Uterus (tissue), 2 donors: Measurements from ENCODE around the gene BNC1.

ENCODE experiments used
- CTCF ChIP-seq, 4 experiments: fragments of 200-600 bp in 2 of 4; fragments of 450-650 bp in 2 of 4; sonication (generic) in 2 of 4; IDR thresholded peaks; one replicate each; pipeline ENCODE4 v1.5.1; 2016 to 2019; ENCODE audit warnings: antibody characterized with exemption in 4 of 4, mild to moderate bottlenecking in 2 of 4, moderate library complexity in 1 of 4
- POLR2A ChIP-seq, 2 donors: fragments of 450-650 bp; IDR thresholded peaks; one replicate each; pipeline ENCODE4 v1.6.1; 2016; ENCODE audit warnings: antibody characterized with exemption in 2 of 2, mild to moderate bottlenecking in 1 of 2, moderate library complexity in 1 of 2

GRCh38 chr15:83318861-83319415 is 34.5 kb upstream of the BNC1 start:
- TF ChIP-seq POLR2A (IDR thresholded peaks at IDR 0.05) (no peak), CTCF (IDR thresholded peaks at IDR 0.05) (no peak)
